ENCODE measurements around the gene FRS2. TPM values are rescaled to one million over a fixed set of nuclear protein-coding genes. Genes with fewer than 3 reads are reported as not detected.

The FRS2 gene
- total and polyA plus RNA-seq, 4 experiments from 2014 or later = 8.6 to 22.2 (median 15.3) TPM

DNA sequence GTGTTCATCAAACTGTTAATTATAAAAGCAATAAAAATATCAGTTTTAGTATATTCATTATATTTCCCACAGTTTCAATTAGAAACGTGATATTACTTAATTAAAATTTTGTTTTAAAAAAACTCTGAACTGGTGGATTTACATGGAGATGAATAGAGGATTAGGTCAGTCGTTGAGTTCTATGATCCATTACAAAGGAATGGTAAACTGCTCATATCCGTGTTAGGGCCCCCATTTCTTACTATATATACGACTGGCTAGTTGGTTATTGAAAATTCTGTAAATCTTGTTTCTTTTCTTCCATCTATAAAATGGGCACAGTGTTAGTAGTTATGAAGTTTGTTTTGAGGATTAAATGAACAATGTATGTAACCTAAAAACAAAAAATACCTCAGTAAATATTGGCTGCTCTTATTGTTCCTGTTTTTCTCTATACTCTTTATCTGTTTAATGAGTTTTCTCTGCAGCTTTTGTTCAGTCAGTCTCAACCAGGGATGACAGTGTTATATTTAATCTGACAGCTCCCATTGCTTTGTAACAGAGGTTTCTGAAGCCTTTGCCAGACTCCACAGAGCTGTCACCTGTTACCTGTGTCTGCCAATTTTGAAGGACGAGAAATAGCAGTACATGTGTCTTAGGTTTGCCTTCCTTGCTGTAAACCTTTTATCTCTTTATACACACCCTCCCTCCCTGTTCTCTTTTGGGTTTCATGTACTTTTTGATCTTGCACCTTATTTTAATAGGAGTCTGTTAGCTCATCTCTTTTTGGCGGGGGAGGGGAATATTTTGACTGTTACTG is 41.5 kb downstream of the FRS2 start:
- H3K27ac Mint-ChIP-seq = peak overlapping the region in 3 of 7 donors; percentile 1 to 83 (median 26)
- CTCF ChIA-PET (ENCODE audit: partially characterized antibody) = interaction anchor here (1.0 to 1.1 kb wide), 2 partner anchors 127 to 153 kb away, joined by 3 to 4 read pairs; no protein-coding TSS in a partner anchor

DNA sequence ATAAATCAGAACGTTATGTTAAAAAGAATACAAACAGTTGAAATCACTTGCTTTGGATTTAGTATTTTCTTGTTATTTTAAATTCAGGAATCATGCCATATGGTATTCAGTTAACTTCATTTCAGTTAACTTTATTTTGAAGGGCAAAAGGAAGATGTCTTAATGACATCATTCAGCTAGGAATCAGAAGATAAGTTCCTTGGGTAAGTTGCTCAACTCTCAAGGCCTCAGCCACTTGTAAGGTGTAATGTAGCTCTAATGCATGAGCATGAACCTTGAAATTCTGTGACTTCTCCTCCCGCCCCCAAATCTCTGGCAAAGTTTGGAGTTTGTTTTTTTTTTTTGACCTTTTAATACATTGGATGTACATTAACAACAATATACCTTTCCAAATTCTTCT is 42.6 kb downstream of the FRS2 start:
- Histone ChIP-seq H3K9me3 (ENCODE audit: control insufficient read depth in 1 of 2, low read length in 2 of 2) (no peaks in the 10 kb centered on the region), H3K27ac (ENCODE audit: low read depth, low read length) (no peak overlapping the region), H3K4me1 (ENCODE audit: insufficient read depth, low read length) (peaks cover 29% of the 10 kb centered on the region), H3K27me3 (ENCODE audit: insufficient read depth, low read length) (no peaks in the 10 kb centered on the region), H3K4me3 (ENCODE audit: low read length in 2 of 2) (no peak overlapping the region), H3K36me3 (ENCODE audit: insufficient read depth, low read length) (no peaks in the 10 kb centered on the region)
- ChIA-PET POLR2A (ENCODE audit: partially characterized antibody) (no interaction called here), CTCF (ENCODE audit: partially characterized antibody) (interaction anchor here (1.0 to 1.1 kb wide), 2 partner anchors 126 to 154 kb away, joined by 3 to 4 read pairs; no protein-coding TSS in a partner anchor)
- no peak overlapping the region for H3K27ac Mint-ChIP-seq
- H3K36me3 Mint-ChIP-seq = no peaks in the 10 kb centered on the region
- intact Hi-C loops (cut with micrococcal nuclease) = no loop called here
- no peak overlapping the region for H3K4me3 Mint-ChIP-seq
- DNase-seq = no peak
- peaks cover 0 to 1% (median 0%) of the 10 kb centered on the region in 8 donors for H3K9me3 Mint-ChIP-seq
- H3K27me3 Mint-ChIP-seq = no peaks in the 10 kb centered on the region
- peaks cover 42 to 64% (median 55%) of the 10 kb centered on the region in 4 donors for H3K4me1 Mint-ChIP-seq

More for the DNA sequence above, 41.5 kb downstream of the FRS2 start:
- Histone ChIP-seq H3K27me3 (ENCODE audit: insufficient read depth, low read length) (no peaks in the 10 kb centered on the region), H3K9me3 (ENCODE audit: control insufficient read depth in 1 of 2, low read length in 2 of 2) (no peaks in the 10 kb centered on the region), H3K27ac (ENCODE audit: low read depth, low read length) (no peak overlapping the region), H3K36me3 (ENCODE audit: insufficient read depth, low read length) (no peaks in the 10 kb centered on the region), H3K4me3 (ENCODE audit: low read length in 2 of 2) (no peak overlapping the region), H3K4me1 (ENCODE audit: insufficient read depth, low read length) (peaks cover 26% of the 10 kb centered on the region)
- peaks cover 43 to 65% (median 56%) of the 10 kb centered on the region in 4 donors for H3K4me1 Mint-ChIP-seq
- no peak for DNase-seq
- no peaks in the 10 kb centered on the region for H3K36me3 Mint-ChIP-seq
- peaks cover 0 to 1% (median 0%) of the 10 kb centered on the region in 8 donors for H3K9me3 Mint-ChIP-seq
- H3K4me3 Mint-ChIP-seq = peak overlapping the region in 1 of 8 donors; percentile 9
- no peaks in the 10 kb centered on the region for H3K27me3 Mint-ChIP-seq
- intact Hi-C loops (cut with micrococcal nuclease) = no loop called here
- POLR2A ChIA-PET (ENCODE audit: partially characterized antibody) = no interaction called here

DNA sequence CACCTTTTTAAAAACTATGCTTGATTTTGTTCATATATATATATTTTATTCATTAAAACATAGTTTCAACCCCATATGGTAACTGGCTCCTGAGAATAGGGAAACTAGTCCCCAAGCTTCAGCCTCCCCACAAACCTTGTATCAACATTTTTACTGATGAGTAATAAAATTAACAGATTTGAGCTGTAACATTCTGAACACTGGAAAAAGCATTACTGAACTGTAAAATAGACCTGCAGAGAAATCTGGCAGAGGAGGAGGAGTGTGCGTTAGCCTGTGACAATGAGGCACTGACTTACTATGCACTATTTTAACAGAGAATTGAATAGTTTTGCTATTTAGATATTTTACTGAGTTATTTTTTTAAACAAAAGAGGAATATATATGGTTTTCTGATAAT is 43.1 kb downstream of the FRS2 start:
- Mint-ChIP-seq H3K27ac (no peak overlapping the region), H3K4me1 (peaks cover 44 to 64% (median 55%) of the 10 kb centered on the region in 4 donors), H3K36me3 (no peaks in the 10 kb centered on the region), H3K9me3 (peaks cover 0 to 1% (median 0%) of the 10 kb centered on the region in 8 donors), H3K27me3 (no peaks in the 10 kb centered on the region), H3K4me3 (peak overlapping the region in 1 of 8 donors; percentile 56)
- H3K27me3 ChIP-seq (ENCODE audit: insufficient read depth, low read length) = no peaks in the 10 kb centered on the region
- no peak for DNase-seq
- H3K9me3 ChIP-seq (ENCODE audit: control insufficient read depth in 1 of 2, low read length in 2 of 2) = no peaks in the 10 kb centered on the region
- no peak overlapping the region for H3K4me3 ChIP-seq (ENCODE audit: low read length in 2 of 2)
- no peak overlapping the region for H3K27ac ChIP-seq (ENCODE audit: low read depth, low read length)
- H3K4me1 ChIP-seq (ENCODE audit: insufficient read depth, low read length) = peaks cover 27% of the 10 kb centered on the region
- H3K36me3 ChIP-seq (ENCODE audit: insufficient read depth, low read length) = no peaks in the 10 kb centered on the region
- POLR2A ChIA-PET (ENCODE audit: partially characterized antibody) = no interaction called here
- intact Hi-C loops (cut with micrococcal nuclease) = no loop called here
- CTCF ChIA-PET (ENCODE audit: partially characterized antibody) = no interaction called here

DNA sequence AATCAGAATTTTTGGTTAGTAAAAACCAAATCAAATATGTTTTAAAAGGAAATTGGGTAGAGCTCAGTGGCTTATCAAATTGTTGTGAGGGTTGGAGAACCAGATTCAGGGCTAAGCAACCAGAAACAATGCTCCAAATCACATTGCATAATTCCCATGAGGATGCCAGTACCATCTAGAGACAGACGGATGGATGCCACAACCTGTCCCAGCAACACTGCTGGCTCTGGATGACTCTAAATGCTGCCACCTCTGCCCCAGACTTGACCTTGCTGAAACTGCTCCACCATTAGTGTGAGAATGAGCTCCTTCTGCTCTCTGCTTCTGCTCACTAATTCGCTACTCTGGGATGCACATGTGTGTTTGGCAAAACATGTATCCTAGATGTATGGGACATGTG is 43.9 kb downstream of the FRS2 start:
- peak overlapping the region in 2 of 7 donors; percentile 17 to 72 for H3K27ac Mint-ChIP-seq
- Histone ChIP-seq H3K9me3 (ENCODE audit: control insufficient read depth in 1 of 2, low read length in 2 of 2) (no peaks in the 10 kb centered on the region), H3K36me3 (ENCODE audit: insufficient read depth, low read length) (no peaks in the 10 kb centered on the region), H3K4me1 (ENCODE audit: insufficient read depth, low read length) (peaks cover 25% of the 10 kb centered on the region), H3K4me3 (ENCODE audit: low read length in 2 of 2) (no peak overlapping the region), H3K27me3 (ENCODE audit: insufficient read depth, low read length) (no peaks in the 10 kb centered on the region), H3K27ac (ENCODE audit: low read depth, low read length) (no peak overlapping the region)
- peaks cover 41 to 58% (median 50%) of the 10 kb centered on the region in 4 donors for H3K4me1 Mint-ChIP-seq
- H3K36me3 Mint-ChIP-seq = peaks cover 0 to 3% of the 10 kb centered on the region in 2 donors
- no peaks in the 10 kb centered on the region for H3K27me3 Mint-ChIP-seq
- CTCF ChIA-PET (ENCODE audit: partially characterized antibody) = no interaction called here
- peak overlapping the region in 3 of 8 donors; percentile 14 to 41 (median 32) for H3K4me3 Mint-ChIP-seq
- DNase-seq = no peak
- POLR2A ChIA-PET (ENCODE audit: partially characterized antibody) = interaction anchor here (0.7 kb wide), 1 partner anchor 183 kb away, joined by 3 read pairs; no protein-coding TSS in a partner anchor
- peaks cover 0 to 1% (median 0%) of the 10 kb centered on the region in 8 donors for H3K9me3 Mint-ChIP-seq
- intact Hi-C loops (cut with micrococcal nuclease) = no loop called here

DNA sequence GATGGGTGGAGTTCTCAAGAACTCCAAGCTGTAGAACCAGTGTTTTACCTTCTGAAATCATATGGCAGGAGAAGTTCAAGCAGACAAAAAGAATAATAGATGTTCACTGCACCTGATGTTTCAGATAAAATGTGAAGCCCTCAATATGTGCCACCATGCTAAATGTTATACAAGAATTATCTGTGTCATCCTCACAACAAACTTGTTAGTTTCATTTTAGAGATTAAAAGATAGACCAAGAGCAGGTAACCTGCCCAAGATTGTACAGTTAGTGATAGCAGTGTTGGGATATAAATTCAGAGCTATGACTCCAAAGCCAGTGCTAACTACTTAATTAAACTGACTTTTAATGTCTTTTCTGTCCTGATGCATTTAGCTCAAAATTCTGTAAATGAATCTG is 44.7 kb downstream of the FRS2 start:
- Mint-ChIP-seq H3K4me1 (peaks cover 40 to 59% (median 51%) of the 10 kb centered on the region in 4 donors), H3K27me3 (no peaks in the 10 kb centered on the region), H3K9me3 (peaks cover 0 to 4% (median 0%) of the 10 kb centered on the region in 8 donors), H3K36me3 (peaks cover 0 to 10% of the 10 kb centered on the region in 2 donors), H3K4me3 (peak overlapping the region in 2 of 8 donors; percentile 31 to 34), H3K27ac (peak overlapping the region in 1 of 7 donors; percentile 72)
- intact Hi-C loops (cut with micrococcal nuclease) = no loop called here
- ChIA-PET POLR2A (ENCODE audit: partially characterized antibody) (no interaction called here), CTCF (ENCODE audit: partially characterized antibody) (interaction anchor here (1.1 kb wide), 1 partner anchor 10 kb away, joined by 3 read pairs; no protein-coding TSS in a partner anchor)
- H3K4me1 ChIP-seq (ENCODE audit: insufficient read depth, low read length) = peaks cover 20% of the 10 kb centered on the region
- no peak for DNase-seq
- no peaks in the 10 kb centered on the region for H3K27me3 ChIP-seq (ENCODE audit: insufficient read depth, low read length)
- no peaks in the 10 kb centered on the region for H3K9me3 ChIP-seq (ENCODE audit: control insufficient read depth in 1 of 2, low read length in 2 of 2)
- no peak overlapping the region for H3K27ac ChIP-seq (ENCODE audit: low read depth, low read length)
- H3K36me3 ChIP-seq (ENCODE audit: insufficient read depth, low read length) = no peaks in the 10 kb centered on the region
- H3K4me3 ChIP-seq (ENCODE audit: low read length in 2 of 2) = no peak overlapping the region

DNA sequence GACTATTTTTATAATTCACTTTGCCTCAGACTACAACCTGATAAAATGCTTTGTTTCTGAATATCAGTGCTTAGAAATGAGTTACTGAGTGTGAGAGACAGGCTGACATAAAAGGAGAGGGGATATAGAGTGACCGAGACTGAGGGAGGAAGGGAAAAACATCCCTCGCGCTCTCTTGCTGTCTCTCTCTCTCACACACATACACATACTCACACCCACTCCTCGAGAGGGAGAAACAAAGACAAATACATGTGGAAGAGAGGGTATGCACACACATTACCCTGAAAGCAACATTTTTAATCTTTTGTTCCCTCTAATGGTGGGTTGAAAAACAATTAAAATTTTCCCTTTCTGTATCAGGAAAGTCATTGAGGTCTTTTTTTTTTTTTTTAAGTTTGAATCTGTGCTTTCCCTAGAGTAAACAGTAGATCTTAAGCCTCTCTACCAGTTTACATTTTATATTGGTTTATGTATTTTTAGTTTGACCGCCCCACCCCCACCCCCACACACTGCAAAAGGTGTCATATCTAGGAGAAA is 45.3 kb downstream of the FRS2 start:
- Histone ChIP-seq H3K9me3 (ENCODE audit: control insufficient read depth in 1 of 2, low read length in 2 of 2) (no peaks in the 10 kb centered on the region), H3K36me3 (ENCODE audit: insufficient read depth, low read length) (no peaks in the 10 kb centered on the region), H3K27ac (ENCODE audit: low read depth, low read length) (no peak overlapping the region), H3K4me1 (ENCODE audit: insufficient read depth, low read length) (peaks cover 20% of the 10 kb centered on the region), H3K4me3 (ENCODE audit: low read length in 2 of 2) (no peak overlapping the region), H3K27me3 (ENCODE audit: insufficient read depth, low read length) (no peaks in the 10 kb centered on the region)
- Mint-ChIP-seq H3K4me1 (peaks cover 39 to 58% (median 50%) of the 10 kb centered on the region in 4 donors), H3K9me3 (peaks cover 0 to 8% (median under 1%) of the 10 kb centered on the region in 8 donors), H3K4me3 (peak overlapping the region in 1 of 8 donors; percentile 34), H3K27ac (peak overlapping the region in 4 of 7 donors; percentile 22 to 42 (median 30)), H3K27me3 (no peaks in the 10 kb centered on the region), H3K36me3 (peaks cover 0 to 12% of the 10 kb centered on the region in 2 donors)
- ChIA-PET CTCF (ENCODE audit: partially characterized antibody) (interaction anchor here (1.1 kb wide), 1 partner anchor 9 kb away, joined by 3 read pairs; no protein-coding TSS in a partner anchor), POLR2A (ENCODE audit: partially characterized antibody) (interaction anchor here (0.5 kb wide), 1 partner anchor 158 kb away, joined by 3 read pairs; no protein-coding TSS in a partner anchor)
- intact Hi-C loops (cut with micrococcal nuclease) = no loop called here
- no peak for DNase-seq

DNA sequence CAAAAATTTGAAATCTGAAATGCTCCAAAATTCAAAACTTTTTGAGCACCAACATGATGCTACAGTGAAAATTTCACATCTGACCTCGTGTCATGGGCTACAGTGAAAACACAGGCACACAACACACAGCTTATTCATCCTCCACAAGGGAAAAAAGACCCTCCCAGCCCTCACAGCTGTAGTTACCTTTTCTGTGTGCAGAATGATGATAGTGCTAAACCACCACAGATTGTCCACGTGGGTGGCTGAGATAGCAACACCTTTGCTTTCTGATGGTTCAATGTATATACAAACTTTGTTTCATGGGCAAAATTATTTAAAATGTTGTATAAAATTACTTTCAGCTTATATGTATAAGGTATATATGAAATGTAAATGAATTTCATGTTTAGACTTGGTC is 46.8 kb downstream of the FRS2 start:
- POLR2A ChIA-PET (ENCODE audit: partially characterized antibody) = no interaction called here
- peaks cover 35 to 62% (median 45%) of the 10 kb centered on the region in 4 donors for H3K4me1 Mint-ChIP-seq
- Histone ChIP-seq H3K27me3 (ENCODE audit: insufficient read depth, low read length) (no peaks in the 10 kb centered on the region), H3K4me3 (ENCODE audit: low read length in 2 of 2) (no peak overlapping the region), H3K27ac (ENCODE audit: low read depth, low read length) (no peak overlapping the region), H3K4me1 (ENCODE audit: insufficient read depth, low read length) (peaks cover 14% of the 10 kb centered on the region), H3K36me3 (ENCODE audit: insufficient read depth, low read length) (no peaks in the 10 kb centered on the region), H3K9me3 (ENCODE audit: control insufficient read depth in 1 of 2, low read length in 2 of 2) (no peaks in the 10 kb centered on the region)
- intact Hi-C loops (cut with micrococcal nuclease) = no loop called here
- H3K27ac Mint-ChIP-seq = no peak overlapping the region
- peaks cover 0 to 19% (median 7%) of the 10 kb centered on the region in 8 donors for H3K9me3 Mint-ChIP-seq
- H3K36me3 Mint-ChIP-seq = peaks cover 2 to 21% of the 10 kb centered on the region in 2 donors
- DNase-seq = no peak
- H3K27me3 Mint-ChIP-seq = no peaks in the 10 kb centered on the region
- CTCF ChIA-PET (ENCODE audit: partially characterized antibody) = no interaction called here
- H3K4me3 Mint-ChIP-seq = no peak overlapping the region
